H9 (cell line): Measurements from ENCODE around the gene TOM1L2. TPM values are rescaled to one million over a fixed set of nuclear protein-coding genes. Genes with fewer than 3 reads are reported as not detected.

ENCODE experiments used
- DNase-seq: peaks from one replicate; pipeline ENCODE4 v3.0.0-alpha.2; 2017
- H2AFZ ChIP-seq: one replicate; pipeline ENCODE4 v1.6.1; 2013; ENCODE audit warnings: mild to moderate bottlenecking, low read length, control low read depth, moderate library complexity
- H2AK5ac ChIP-seq: 2 replicates; pipeline ENCODE4 v1.6.1; 2013; ENCODE audit warnings: low read length, control low read depth, mixed read lengths; ENCODE audit not compliant: insufficient read length
- H2BK120ac ChIP-seq: one replicate; pipeline ENCODE4 v1.6.1; 2013; ENCODE audit warnings: low read depth, mild to moderate bottlenecking, low read length, control low read depth, inconsistent platforms; ENCODE audit not compliant: poor library complexity, severe bottlenecking
- H2BK12ac ChIP-seq: 2 replicates; pipeline ENCODE4 v1.6.1; 2013; ENCODE audit warnings: low read length, control low read depth, mixed read lengths, low read depth; ENCODE audit not compliant: insufficient read length
- H2BK15ac ChIP-seq: 2 replicates; pipeline ENCODE4 v1.6.1; 2013; ENCODE audit warnings: low read depth, low read length, control low read depth
- H2BK20ac ChIP-seq: one replicate; pipeline ENCODE4 v1.6.1; 2013; ENCODE audit warnings: low read depth, mild to moderate bottlenecking, low read length, control low read depth, inconsistent platforms; ENCODE audit not compliant: poor library complexity, severe bottlenecking
- H2BK5ac ChIP-seq: 2 replicates; pipeline ENCODE4 v1.6.1; 2013; ENCODE audit warnings: low read length, control low read depth, mixed read lengths; ENCODE audit not compliant: insufficient read length
- H3K14ac ChIP-seq: 2 replicates; pipeline ENCODE4 v1.6.1; 2013; ENCODE audit warnings: low read length, control low read depth; ENCODE audit not compliant: insufficient read depth
- H3K18ac ChIP-seq: 2 replicates; pipeline ENCODE4 v1.6.1; 2013; ENCODE audit warnings: low read depth, mild to moderate bottlenecking, mixed read lengths, low read length, control low read depth; ENCODE audit not compliant: insufficient read length
- H3K23ac ChIP-seq: 2 replicates; pipeline ENCODE4 v1.6.1; 2013; ENCODE audit warnings: low read length, control low read depth, mixed read lengths, low read depth; ENCODE audit not compliant: insufficient read length
- H3K23me2 ChIP-seq: 2 replicates; pipeline ENCODE4 v1.6.1; 2013; ENCODE audit warnings: low read depth, mild to moderate bottlenecking, mixed read lengths, low read length, control low read depth; ENCODE audit not compliant: insufficient read length, poor library complexity, severe bottlenecking
- H3K27ac ChIP-seq: 2 replicates; pipeline ENCODE4 v1.5.1; 2013; ENCODE audit warnings: low read length, control low read depth, mixed read lengths, low read depth; ENCODE audit not compliant: insufficient read length
- H3K27me3 ChIP-seq: 2 replicates; pipeline ENCODE4 v1.6.1; 2013; ENCODE audit warnings: low read length, control low read depth, inconsistent platforms; ENCODE audit not compliant: insufficient read depth
- H3K4ac ChIP-seq: 2 replicates; pipeline ENCODE4 v1.6.1; 2013; ENCODE audit warnings: low read depth, mild to moderate bottlenecking, control low read depth, inconsistent platforms, low read length, moderate library complexity
- H3K4me1 ChIP-seq: 2 replicates; pipeline ENCODE4 v1.6.1; 2013; ENCODE audit warnings: low read length, control low read depth, inconsistent platforms; ENCODE audit not compliant: insufficient read depth
- H3K4me2 ChIP-seq: 2 replicates; pipeline ENCODE4 v1.6.1; 2013; ENCODE audit warnings: low read length, control low read depth, mixed read lengths; ENCODE audit not compliant: insufficient read length, insufficient read depth
- H3K56ac ChIP-seq: 2 replicates; pipeline ENCODE4 v1.6.1; 2013; ENCODE audit warnings: low read depth, mild to moderate bottlenecking, mixed read lengths, low read length, control low read depth; ENCODE audit not compliant: insufficient read length
- H3K79me1 ChIP-seq: 2 replicates; pipeline ENCODE4 v1.6.1; 2013; ENCODE audit warnings: low read depth, mild to moderate bottlenecking, moderate library complexity, low read length, control low read depth, inconsistent platforms; ENCODE audit not compliant: insufficient read depth, poor library complexity, severe bottlenecking
- H3K79me2 ChIP-seq: 2 replicates; pipeline ENCODE4 v1.6.1; 2013; ENCODE audit warnings: low read length, control low read depth, inconsistent platforms; ENCODE audit not compliant: insufficient read depth
- H3K9ac ChIP-seq: 2 replicates; pipeline ENCODE4 v1.6.1; 2013; ENCODE audit warnings: low read length, control low read depth, mixed read lengths; ENCODE audit not compliant: insufficient read length; ENCODE audit errors: extremely low read depth
- H3K9me3 ChIP-seq: one replicate; pipeline ENCODE4 v1.6.1; 2013; ENCODE audit warnings: low read depth, low read length, inconsistent platforms; ENCODE audit not compliant: control insufficient read depth
- H3T11ph ChIP-seq: one replicate; pipeline ENCODE4 v1.6.1; 2013; ENCODE audit warnings: mild to moderate bottlenecking, low read length, control low read depth, inconsistent platforms
- H4K20me1 ChIP-seq: one replicate; pipeline ENCODE4 v1.6.1; 2013; ENCODE audit not compliant: control insufficient read depth, insufficient read length, insufficient read depth
- H4K5ac ChIP-seq: 2 replicates; pipeline ENCODE4 v1.6.1; 2013; ENCODE audit warnings: low read depth, mild to moderate bottlenecking, mixed read lengths, low read length, control low read depth; ENCODE audit not compliant: insufficient read length
- H4K8ac ChIP-seq: replicated peaks from 2 replicates; pipeline ENCODE4 v1.6.1; 2013; ENCODE audit warnings: low read length, control low read depth, mixed read lengths, low read depth; ENCODE audit not compliant: insufficient read length
- H4K91ac ChIP-seq: 2 replicates; pipeline ENCODE4 v1.6.1; 2013; ENCODE audit warnings: low read depth, mild to moderate bottlenecking, moderate library complexity, mixed read lengths, low read length, control low read depth; ENCODE audit not compliant: insufficient read length
- H3K27ac Mint-ChIP-seq, 3 experiments: 2 replicates in 2 of 3; 3 replicates in 1 of 3; pipeline ENCODE4 v1.8.0; 2020 to 2021; ENCODE audit warnings: mixed read lengths in 3 of 3, mild to moderate bottlenecking in 1 of 3, moderate library complexity in 1 of 3
- H3K27me3 Mint-ChIP-seq: 2 replicates; pipeline ENCODE4 v1.8.0; 2021; ENCODE audit warnings: low read depth, mild to moderate bottlenecking, moderate library complexity, mixed read lengths
- H3K36me3 Mint-ChIP-seq, 3 experiments: 2 replicates in 2 of 3; 3 replicates in 1 of 3; pipeline ENCODE4 v1.8.0; 2020 to 2021; ENCODE audit warnings: low read depth in 3 of 3, mixed read lengths in 3 of 3; ENCODE audit not compliant: insufficient read depth in 1 of 3
- H3K4me1 Mint-ChIP-seq, 2 experiments: 2 replicates each; pipeline ENCODE4 v1.8.0; 2020; ENCODE audit warnings: mixed read lengths in 2 of 2
- H3K4me3 Mint-ChIP-seq, 2 experiments: 2 replicates in 1 of 2; 3 replicates in 1 of 2; pipeline ENCODE4 v1.8.0; 2020 to 2021; ENCODE audit warnings: mild to moderate bottlenecking in 2 of 2, mixed read lengths in 2 of 2, moderate library complexity in 1 of 2
- H3K9me3 Mint-ChIP-seq, 2 experiments: 2 replicates in 1 of 2; 3 replicates in 1 of 2; pipeline ENCODE4 v1.8.0; 2020; ENCODE audit warnings: mild to moderate bottlenecking in 2 of 2, mixed read lengths in 2 of 2, moderate library complexity in 1 of 2
- CTCF ChIP-seq: fragments of 200-600 bp; sonication (generic); conservative IDR thresholded peaks from 3 replicates; pipeline ENCODE4 v1.8.0; 2021; ENCODE audit warnings: antibody characterized with exemption, mild to moderate bottlenecking
- WGBS: extraction: QIAGEN DNeasy Blood & Tissue Kit; methylation state at CpG from one replicate; pipeline ENCODE4 v1.1.7; 2013; ENCODE audit warnings: missing lambda C conversion rate, low lambda C conversion rate, mixed read lengths; ENCODE audit not compliant: insufficient read length; ENCODE audit errors: extremely low coverage; 5-methylcytosine and 5-hydroxymethylcytosine counted together
- total RNA-seq: library from RNA; stranded (reverse); gene quantifications from 2 replicates; pipeline ENCODE4 v1.2.1, GENCODE V29; 2021

The TOM1L2 gene
- total RNA-seq, 1 experiment from 2014 or later, result 4.6 TPM

- Histone ChIP-seq H3K27me3 (no peaks in the 10 kb centered on the region), H2AK5ac (no peak overlapping the region), H4K5ac (no peak overlapping the region), H3K4ac (no peak overlapping the region), H3K4me2 (no peak overlapping the region), H3K18ac (no peak overlapping the region), H3K23me2 (peaks cover 5% of the 10 kb centered on the region), H2BK15ac (no peak overlapping the region), H3K27ac (no peak overlapping the region), H3T11ph (no peak overlapping the region), H3K79me1 (no peaks in the 10 kb centered on the region), H3K23ac (no peak overlapping the region), H4K20me1 (peaks cover 3% of the 10 kb centered on the region), H3K4me1 (peaks cover 12% of the 10 kb centered on the region), H2BK5ac (no peak overlapping the region), H2AFZ (no peak overlapping the region), H2BK12ac (no peak overlapping the region), H3K56ac (no peak overlapping the region), H4K8ac (no peak overlapping the region), H3K9me3 (no peaks in the 10 kb centered on the region), H3K14ac (no peak overlapping the region), H3K79me2 (no peaks in the 10 kb centered on the region), H2BK20ac (no peak overlapping the region), H3K9ac (no peak overlapping the region), H4K91ac (no peak overlapping the region), H2BK120ac (no peak overlapping the region)
- no peak for DNase-seq
- Mint-ChIP-seq H3K4me1 (peaks cover 40 to 59% of the 10 kb centered on the region in 2 experiments), H3K27me3 (peaks cover 2% of the 10 kb centered on the region; the same call in 1 of the 2 replicates), H3K9me3 (no peaks in the 10 kb centered on the region; a peak in 2 of 5 replicates), H3K4me3 (no peak overlapping the region), H3K36me3 (peaks cover 0 to 2% (median 0%) of the 10 kb centered on the region in 3 experiments; a peak in 1 of 7 replicates), H3K27ac (no peak overlapping the region)
- TF ChIP-seq CTCF, result no peak
- no CpG with 5 or more reads among the region's 7 CpGs for WGBS
These were observed 128.1 kb downstream of the TOM1L2 start for GRCh38 chr17:17844079-17844478.
